ENCODE measurements around the gene EHMT1.

EHMT1 gene

GRCh38 chr9:137828527-137829259 is 209.9 kb downstream of the EHMT1 start:
- no peaks in the 10 kb centered on the region for H3K27me3 ChIP-seq (ENCODE audit: insufficient read depth, low read length)
- H3K9me3 ChIP-seq (ENCODE audit: insufficient read depth, low read depth, low read length): no peaks in the 10 kb centered on the region
- 91% methylated on average over 21 of the region's 21 CpGs for WGBS
- no peaks in the 10 kb centered on the region for H3K4me1 ChIP-seq (ENCODE audit: insufficient read depth, low read length)
- H3K9ac ChIP-seq (ENCODE audit: low read depth, low read length): no peak overlapping the region
- peaks cover 58% of the 10 kb centered on the region for H3K36me3 ChIP-seq (ENCODE audit: insufficient read depth, low read length)
- H3K27ac ChIP-seq (ENCODE audit: low read depth, low read length): no peak overlapping the region
- H3K4me3 ChIP-seq (ENCODE audit: low read length): no peak overlapping the region

DNA sequence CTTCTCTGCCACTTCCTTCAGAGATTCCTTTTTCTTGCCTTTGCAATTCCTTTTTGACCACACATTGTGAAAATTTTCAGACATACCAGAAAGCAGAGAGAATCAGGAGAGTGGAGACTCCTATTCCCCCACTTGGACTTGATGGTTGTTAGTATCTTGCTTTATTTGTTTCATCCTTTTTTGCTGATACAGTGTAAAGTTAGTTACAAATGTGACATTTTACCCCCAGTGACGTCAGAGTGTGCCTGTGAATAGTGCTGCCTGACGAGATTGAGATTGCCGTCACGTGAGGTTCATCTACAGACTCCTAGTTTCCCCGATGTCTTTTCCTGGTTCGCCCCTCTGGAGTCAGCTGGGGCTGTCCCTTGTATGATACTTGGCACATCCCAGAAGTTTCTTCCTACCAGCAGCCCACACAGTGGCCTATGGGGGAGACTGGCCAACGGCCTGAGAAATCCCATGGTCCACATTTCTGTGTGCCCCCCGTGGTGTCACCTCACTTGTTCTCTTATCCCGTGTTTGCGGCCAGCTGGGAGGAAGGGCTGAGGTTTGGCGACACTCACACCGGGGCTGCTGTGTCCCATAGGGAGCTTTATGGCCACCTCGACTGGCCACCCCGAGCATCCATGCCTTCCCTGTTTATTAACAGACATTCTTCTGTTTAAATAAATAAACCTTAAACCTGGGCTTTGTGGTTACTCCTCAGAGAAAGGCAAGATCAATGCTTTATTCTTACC is 210.6 kb downstream of the EHMT1 start:
- 93% methylated on average over 14 of the region's 14 CpGs for WGBS
- no peaks in the 10 kb centered on the region for H3K9me3 ChIP-seq (ENCODE audit: insufficient read depth, low read depth, low read length)
- H3K4me3 ChIP-seq (ENCODE audit: low read length): no peak overlapping the region
- H3K9ac ChIP-seq (ENCODE audit: low read depth, low read length): no peak overlapping the region
- H3K4me1 ChIP-seq (ENCODE audit: insufficient read depth, low read length): no peaks in the 10 kb centered on the region
- peaks cover 58% of the 10 kb centered on the region for H3K36me3 ChIP-seq (ENCODE audit: insufficient read depth, low read length)
- no peak overlapping the region for H3K27ac ChIP-seq (ENCODE audit: low read depth, low read length)
- no peaks in the 10 kb centered on the region for H3K27me3 ChIP-seq (ENCODE audit: insufficient read depth, low read length)

DNA sequence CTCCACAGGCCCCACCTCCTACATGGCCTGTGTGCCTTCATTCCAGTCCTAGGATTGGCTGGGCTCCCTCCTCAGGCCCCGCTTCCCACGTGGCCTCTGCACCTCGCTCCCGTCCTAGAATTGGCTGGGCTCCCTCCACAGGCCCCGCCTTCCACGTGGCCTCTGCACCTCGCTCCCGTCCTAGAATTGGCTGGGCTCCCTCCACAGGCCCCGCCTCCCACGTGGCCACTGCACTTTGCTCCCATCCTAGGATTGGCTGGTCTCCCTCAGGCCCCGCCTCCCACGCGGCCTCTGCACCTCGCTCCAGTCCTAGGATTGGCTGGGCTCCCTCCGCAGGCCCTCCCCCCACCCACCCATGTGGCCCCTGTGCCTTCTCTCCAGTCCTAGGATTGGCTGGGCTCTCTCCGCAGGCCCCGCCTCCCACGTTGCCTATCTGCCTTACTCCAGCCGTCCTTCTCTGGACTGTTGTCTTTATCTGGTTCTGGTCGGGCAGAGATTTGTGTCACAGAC is 213.4 kb downstream of the EHMT1 start:
- H3K27me3 ChIP-seq (ENCODE audit: insufficient read depth, low read length): no peaks in the 10 kb centered on the region
- no peak overlapping the region for H3K27ac ChIP-seq (ENCODE audit: low read depth, low read length)
- no peaks in the 10 kb centered on the region for H3K4me1 ChIP-seq (ENCODE audit: insufficient read depth, low read length)
- H3K4me3 ChIP-seq (ENCODE audit: low read length): no peak overlapping the region
- WGBS: 96% methylated on average over 20 of the region's 20 CpGs
- peaks cover 61% of the 10 kb centered on the region for H3K36me3 ChIP-seq (ENCODE audit: insufficient read depth, low read length)
- no peak overlapping the region for H3K9ac ChIP-seq (ENCODE audit: low read depth, low read length)
- no peaks in the 10 kb centered on the region for H3K9me3 ChIP-seq (ENCODE audit: insufficient read depth, low read depth, low read length)

DNA sequence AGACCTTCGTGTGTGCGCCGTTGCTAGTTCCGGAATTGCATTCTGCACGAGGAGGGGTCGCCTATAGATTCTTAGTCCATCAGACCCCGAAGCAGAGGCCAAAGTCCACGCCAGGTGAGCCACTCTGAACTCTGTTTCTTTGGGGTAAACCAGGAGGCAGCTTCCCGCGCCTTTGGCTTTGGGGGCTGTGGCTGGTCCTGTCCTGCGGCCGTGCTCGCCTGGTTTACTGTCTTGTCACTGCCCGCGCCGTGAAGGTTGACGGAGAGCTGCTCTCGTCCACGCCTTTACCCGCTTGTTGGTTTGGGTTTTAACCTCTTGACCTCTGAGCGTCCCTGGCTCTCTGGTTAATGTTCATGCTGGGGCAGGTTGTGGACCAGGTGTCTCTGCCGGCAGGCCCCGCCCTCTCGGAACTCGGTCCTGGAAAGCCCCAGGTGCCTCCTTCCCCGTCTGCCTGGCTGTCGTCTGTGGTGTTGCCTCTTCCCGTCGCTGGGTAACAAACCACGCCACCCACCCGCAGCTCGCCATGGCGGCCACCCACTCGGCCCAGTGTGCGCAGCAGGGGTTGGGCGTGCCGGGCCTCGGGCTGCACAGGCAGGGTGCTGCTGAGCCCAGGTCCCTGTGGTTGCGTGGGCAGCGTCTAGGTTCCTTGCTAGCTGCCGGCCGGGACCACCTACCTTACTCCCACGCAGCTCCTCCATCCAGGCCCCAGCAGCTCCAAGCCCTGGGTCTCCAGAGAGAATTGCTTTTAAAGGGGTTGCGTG is 214.2 kb downstream of the EHMT1 start:
- Histone ChIP-seq H3K27me3 (ENCODE audit: insufficient read depth, low read length) (no peaks in the 10 kb centered on the region), H3K9ac (ENCODE audit: low read depth, low read length) (no peak overlapping the region), H3K27ac (ENCODE audit: low read depth, low read length) (no peak overlapping the region), H3K36me3 (ENCODE audit: insufficient read depth, low read length) (peaks cover 61% of the 10 kb centered on the region), H3K4me1 (ENCODE audit: insufficient read depth, low read length) (no peaks in the 10 kb centered on the region), H3K9me3 (ENCODE audit: insufficient read depth, low read depth, low read length) (no peaks in the 10 kb centered on the region), H3K4me3 (ENCODE audit: low read length) (no peak overlapping the region)
- 96% methylated on average over 44 of the region's 44 CpGs for WGBS

- Histone ChIP-seq H3K9me3 (ENCODE audit: insufficient read depth, low read depth, low read length) (no peaks in the 10 kb centered on the region), H3K36me3 (ENCODE audit: insufficient read depth, low read length) (peaks cover 61% of the 10 kb centered on the region), H3K4me3 (ENCODE audit: low read length) (no peak overlapping the region), H3K27ac (ENCODE audit: low read depth, low read length) (no peak overlapping the region), H3K4me1 (ENCODE audit: insufficient read depth, low read length) (no peaks in the 10 kb centered on the region), H3K27me3 (ENCODE audit: insufficient read depth, low read length) (no peaks in the 10 kb centered on the region), H3K9ac (ENCODE audit: low read depth, low read length) (no peak overlapping the region)
- WGBS: 96% methylated on average over 73 of the region's 73 CpGs
These were observed 215.2 kb downstream of the EHMT1 start for GRCh38 chr9:137833721-137834613.

- H3K9ac ChIP-seq (ENCODE audit: low read depth, low read length): no peak overlapping the region
- no peaks in the 10 kb centered on the region for H3K4me1 ChIP-seq (ENCODE audit: insufficient read depth, low read length)
- no peak overlapping the region for H3K27ac ChIP-seq (ENCODE audit: low read depth, low read length)
- H3K36me3 ChIP-seq (ENCODE audit: insufficient read depth, low read length): peaks cover 53% of the 10 kb centered on the region
- no peaks in the 10 kb centered on the region for H3K9me3 ChIP-seq (ENCODE audit: insufficient read depth, low read depth, low read length)
- no peak overlapping the region for H3K4me3 ChIP-seq (ENCODE audit: low read length)
- no peaks in the 10 kb centered on the region for H3K27me3 ChIP-seq (ENCODE audit: insufficient read depth, low read length)
- WGBS: 96% methylated on average over 65 of the region's 66 CpGs
These were observed 216.2 kb downstream of the EHMT1 start for GRCh38 chr9:137834846-137835546.

DNA sequence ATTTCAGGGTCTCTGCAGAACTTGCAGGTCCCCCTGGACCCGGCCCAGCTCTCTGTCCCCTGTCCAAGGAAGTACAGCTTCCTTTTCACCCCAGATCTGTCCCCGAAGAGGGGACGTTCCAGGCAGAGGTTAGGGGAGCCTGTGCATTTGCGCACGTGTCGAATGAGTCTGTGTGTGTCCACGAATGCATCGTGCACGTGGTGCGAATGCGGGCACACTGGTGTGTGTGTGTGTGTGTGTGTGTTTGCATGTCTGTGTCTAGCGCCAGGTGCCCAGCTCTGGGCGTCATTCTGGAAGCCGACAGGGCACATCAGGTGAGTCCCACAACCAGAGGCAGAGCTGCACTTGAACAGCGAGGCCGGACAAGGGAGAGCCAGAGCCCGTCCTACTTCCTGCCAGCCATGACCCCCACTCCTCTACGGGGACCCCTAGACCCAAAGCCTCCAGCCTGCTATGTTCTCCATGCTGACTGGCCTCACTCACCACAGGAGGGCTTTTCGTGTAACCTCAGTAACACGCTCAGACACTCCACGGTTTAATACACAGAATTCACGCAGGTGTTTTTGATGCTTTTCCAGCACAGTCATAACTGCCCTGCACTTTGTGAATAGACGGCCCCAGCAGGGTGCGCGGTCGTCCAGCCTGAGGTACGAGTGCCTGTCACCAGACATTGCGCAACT is 217.5 kb downstream of the EHMT1 start:
- H3K36me3 ChIP-seq (ENCODE audit: insufficient read depth, low read length): peaks cover 41% of the 10 kb centered on the region

DNA sequence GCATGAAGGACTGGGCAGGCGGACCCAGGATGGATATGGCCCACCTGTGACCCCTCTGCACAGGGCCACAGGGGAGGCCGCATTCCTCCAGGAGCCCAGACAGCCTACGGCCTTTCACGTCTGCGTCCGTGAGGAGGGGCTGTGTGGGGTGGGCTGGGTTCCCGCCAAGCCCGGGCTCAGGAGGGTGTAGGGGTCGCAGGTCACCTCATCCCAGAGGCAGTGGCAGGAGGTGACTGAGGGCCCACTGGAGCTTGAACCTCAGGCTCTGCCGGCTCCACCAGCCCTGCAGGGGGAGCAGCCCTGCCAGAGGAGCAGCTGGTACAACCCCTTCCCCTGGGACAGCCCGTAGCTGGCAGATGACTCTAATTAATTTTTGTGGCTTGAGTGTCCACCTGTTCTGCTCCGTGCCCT is 218.0 kb downstream of the EHMT1 start:
- H3K36me3 ChIP-seq (ENCODE audit: insufficient read depth, low read length): peaks cover 40% of the 10 kb centered on the region
- H3K4me1 ChIP-seq (ENCODE audit: insufficient read depth, low read length): no peaks in the 10 kb centered on the region
- 87% methylated on average over 12 of the region's 12 CpGs for WGBS

More for the DNA sequence above, 217.5 kb downstream of the EHMT1 start:
- no peak overlapping the region for H3K4me3 ChIP-seq (ENCODE audit: low read length)
- H3K27ac ChIP-seq (ENCODE audit: low read depth, low read length): no peak overlapping the region
- no peak overlapping the region for H3K9ac ChIP-seq (ENCODE audit: low read depth, low read length)
- no peaks in the 10 kb centered on the region for H3K9me3 ChIP-seq (ENCODE audit: insufficient read depth, low read depth, low read length)
- no peaks in the 10 kb centered on the region for H3K27me3 ChIP-seq (ENCODE audit: insufficient read depth, low read length)
- 96% methylated on average over 28 of the region's 28 CpGs for WGBS
- no peaks in the 10 kb centered on the region for H3K4me1 ChIP-seq (ENCODE audit: insufficient read depth, low read length)

DNA sequence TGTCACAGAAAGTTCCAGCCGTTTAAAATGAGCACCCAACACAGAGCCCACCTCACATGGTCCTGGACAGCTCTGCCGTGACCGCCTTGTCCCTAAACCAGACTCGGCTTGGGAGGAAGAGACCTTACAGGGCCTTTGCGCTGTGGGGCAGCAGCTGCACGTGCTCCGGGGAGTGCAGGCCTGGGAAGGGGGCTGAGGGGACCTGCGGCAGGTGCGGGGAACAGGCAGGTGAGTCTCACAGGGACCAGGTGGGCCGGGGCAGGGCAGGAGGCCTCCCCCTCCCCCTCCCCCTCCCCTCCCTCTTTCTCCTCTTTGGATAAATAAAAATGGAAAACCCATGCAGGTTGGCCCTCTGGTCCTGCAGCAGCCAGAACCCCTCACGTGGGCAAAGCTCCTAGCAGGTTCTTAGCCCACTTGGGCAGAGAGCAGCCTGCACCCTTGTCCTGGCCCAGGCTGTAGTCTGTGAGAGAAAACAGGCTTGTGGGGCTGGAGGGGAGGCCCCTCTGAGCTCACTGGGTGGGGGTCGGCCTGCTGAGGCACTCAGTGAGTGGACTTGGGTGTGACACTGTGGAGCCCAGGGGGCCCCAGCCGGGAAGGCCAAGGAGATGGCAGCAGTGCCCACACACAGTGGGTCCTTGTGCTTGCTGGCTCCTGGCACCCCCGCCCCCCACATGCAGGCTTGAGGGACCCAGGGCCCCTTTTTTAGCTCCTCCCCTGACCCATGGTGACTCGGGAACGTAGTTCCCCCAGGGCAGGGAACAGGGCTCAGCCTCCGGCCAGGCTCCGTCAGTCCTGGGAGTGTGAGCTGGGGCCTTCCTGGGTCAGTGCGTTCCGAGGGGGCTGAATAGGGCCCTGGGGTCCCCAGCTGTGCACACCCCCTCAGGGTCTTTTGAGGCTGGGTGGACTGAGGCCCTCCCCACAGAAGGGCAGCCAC is 218.8 kb downstream of the EHMT1 start:
- Histone ChIP-seq H3K27me3 (ENCODE audit: insufficient read depth, low read length) (no peaks in the 10 kb centered on the region), H3K4me1 (ENCODE audit: insufficient read depth, low read length) (no peaks in the 10 kb centered on the region), H3K36me3 (ENCODE audit: insufficient read depth, low read length) (peaks cover 38% of the 10 kb centered on the region), H3K9ac (ENCODE audit: low read depth, low read length) (no peak overlapping the region), H3K9me3 (ENCODE audit: insufficient read depth, low read depth, low read length) (no peaks in the 10 kb centered on the region), H3K4me3 (ENCODE audit: low read length) (no peak overlapping the region), H3K27ac (ENCODE audit: low read depth, low read length) (no peak overlapping the region)
- WGBS: 93% methylated on average over 18 of the region's 20 CpGs

More for the DNA sequence above, 218.0 kb downstream of the EHMT1 start:
- H3K9ac ChIP-seq (ENCODE audit: low read depth, low read length): no peak overlapping the region
- H3K27ac ChIP-seq (ENCODE audit: low read depth, low read length): no peak overlapping the region
- no peaks in the 10 kb centered on the region for H3K27me3 ChIP-seq (ENCODE audit: insufficient read depth, low read length)
- H3K4me3 ChIP-seq (ENCODE audit: low read length): no peak overlapping the region
- H3K9me3 ChIP-seq (ENCODE audit: insufficient read depth, low read depth, low read length): no peaks in the 10 kb centered on the region
